GM18508 (cell line): ENCODE data around the gene IDUA.

ENCODE experiments used
- ATAC-seq: cut with Tn5 transposase; IDR thresholded peaks from one replicate; pipeline ENCODE4 v1.9.1; 2021; ENCODE audit warnings: moderate number of reproducible peaks; ENCODE audit not compliant: insufficient read depth, unreplicated experiment

Gene IDUA

GRCh38 chr4:985123-985830, 1.6 kb upstream of the IDUA start:
- no peak for ATAC-seq

- no peak for ATAC-seq
Measured at GRCh38 chr4:986428-986878, 391 bp upstream of the IDUA start.

- ATAC-seq: no peak
Measured at GRCh38 chr4:987624-988513, 1.0 kb downstream of the IDUA start.

GRCh38 chr4:988726-989721, 2.2 kb downstream of the IDUA start:
- ATAC-seq: no peak

- ATAC-seq: no peak
Measured at GRCh38 chr4:989722-990471, 3.1 kb downstream of the IDUA start.

GRCh38 chr4:990746-991367, 4.0 kb downstream of the IDUA start:
- no peak for ATAC-seq

DNA sequence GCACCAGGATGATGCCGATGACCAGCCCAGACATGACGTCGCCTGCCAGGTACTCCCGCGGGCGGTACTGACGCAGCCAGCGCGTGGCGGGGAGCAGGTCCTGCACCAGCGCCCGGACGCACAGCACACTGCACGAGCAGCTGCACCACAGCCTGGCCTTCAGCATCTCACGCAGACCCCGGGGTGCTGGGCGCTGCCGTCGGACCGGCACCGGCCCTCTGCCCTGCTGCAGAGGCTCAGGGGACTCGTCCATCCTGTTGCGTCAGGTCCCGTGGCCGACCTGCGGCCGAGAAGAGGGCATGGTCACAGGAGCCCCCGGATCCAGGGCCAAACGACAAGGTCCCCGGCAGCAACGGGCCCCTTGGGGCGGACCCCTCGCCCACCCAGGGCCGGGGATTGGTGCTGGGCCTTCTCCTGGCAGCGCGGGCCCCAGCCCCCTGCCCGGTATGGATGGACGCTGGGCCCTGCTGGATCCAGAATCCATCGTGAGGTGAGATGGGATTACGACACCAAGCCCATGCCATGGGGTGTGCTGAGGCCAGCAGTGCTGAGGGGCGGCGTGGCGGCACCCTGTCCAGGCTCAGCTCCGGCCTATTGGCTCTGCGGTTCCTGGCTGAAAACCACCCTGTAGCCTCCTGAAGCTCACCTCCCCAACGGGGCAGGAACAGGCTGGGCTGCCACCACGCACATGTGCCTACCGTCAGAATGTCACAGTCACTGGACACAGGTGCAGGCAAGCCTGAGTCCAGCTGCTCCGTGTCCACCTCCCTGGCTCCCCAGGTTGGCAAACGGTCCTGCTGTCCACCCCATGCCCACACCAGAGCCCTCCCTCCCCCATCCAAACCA, 4.8 kb downstream of the IDUA start:
- no peak for ATAC-seq

- no peak for ATAC-seq
Measured at GRCh38 chr4:992297-993110, 5.7 kb downstream of the IDUA start.

DNA sequence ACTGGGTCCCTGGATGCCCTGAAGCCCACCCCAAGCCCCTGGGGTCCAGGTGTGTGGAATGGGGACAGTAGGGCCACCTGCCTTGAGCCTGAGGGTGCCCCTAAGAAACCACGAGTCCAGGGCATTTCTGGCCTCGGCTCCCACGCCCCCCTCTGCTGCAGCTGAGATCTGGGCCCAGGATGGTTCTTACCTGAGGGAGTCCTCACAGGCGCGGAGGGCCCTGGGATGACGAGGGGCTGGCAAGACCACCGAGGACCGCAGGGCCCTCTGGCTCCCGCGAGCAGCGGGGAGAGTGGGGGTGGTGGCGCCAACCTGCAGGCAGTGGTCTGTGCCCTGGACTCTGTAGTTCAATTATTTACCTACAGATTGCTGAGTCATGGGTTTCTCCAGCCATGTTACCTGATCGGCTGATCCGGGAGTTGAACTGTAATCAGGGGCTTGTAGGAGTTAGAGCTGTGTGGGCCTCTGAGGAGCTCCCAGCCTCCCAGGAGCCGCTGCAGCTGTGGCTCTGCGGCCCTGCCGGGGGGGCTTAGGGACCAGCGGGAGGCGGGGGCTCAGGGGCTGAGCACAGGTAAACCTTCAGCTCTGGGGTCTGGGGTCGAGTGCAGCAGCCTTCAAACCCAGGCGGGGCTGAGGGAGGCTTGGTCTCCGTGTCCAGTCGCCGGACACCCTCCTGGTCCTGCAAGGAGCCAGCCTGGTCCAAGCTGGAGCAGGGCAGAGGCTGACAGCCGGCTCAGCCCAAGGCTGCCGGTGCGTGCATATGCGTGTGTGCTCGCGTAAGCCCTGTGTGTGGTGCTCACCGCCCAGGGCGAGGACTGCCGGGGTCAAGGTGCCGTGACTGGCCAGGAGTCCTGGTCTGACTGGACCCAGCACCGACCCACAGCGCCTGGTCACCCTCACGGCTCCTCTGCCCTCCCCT, 6.5 kb downstream of the IDUA start, which contains the start of gene SLC26A1:
TSS of gene SLC26A1 (minus strand) at position 294 of the 919 bp plus-strand sequence. CDS start 1,701 bp downstream, outside the sequence.
- no peak for ATAC-seq

DNA sequence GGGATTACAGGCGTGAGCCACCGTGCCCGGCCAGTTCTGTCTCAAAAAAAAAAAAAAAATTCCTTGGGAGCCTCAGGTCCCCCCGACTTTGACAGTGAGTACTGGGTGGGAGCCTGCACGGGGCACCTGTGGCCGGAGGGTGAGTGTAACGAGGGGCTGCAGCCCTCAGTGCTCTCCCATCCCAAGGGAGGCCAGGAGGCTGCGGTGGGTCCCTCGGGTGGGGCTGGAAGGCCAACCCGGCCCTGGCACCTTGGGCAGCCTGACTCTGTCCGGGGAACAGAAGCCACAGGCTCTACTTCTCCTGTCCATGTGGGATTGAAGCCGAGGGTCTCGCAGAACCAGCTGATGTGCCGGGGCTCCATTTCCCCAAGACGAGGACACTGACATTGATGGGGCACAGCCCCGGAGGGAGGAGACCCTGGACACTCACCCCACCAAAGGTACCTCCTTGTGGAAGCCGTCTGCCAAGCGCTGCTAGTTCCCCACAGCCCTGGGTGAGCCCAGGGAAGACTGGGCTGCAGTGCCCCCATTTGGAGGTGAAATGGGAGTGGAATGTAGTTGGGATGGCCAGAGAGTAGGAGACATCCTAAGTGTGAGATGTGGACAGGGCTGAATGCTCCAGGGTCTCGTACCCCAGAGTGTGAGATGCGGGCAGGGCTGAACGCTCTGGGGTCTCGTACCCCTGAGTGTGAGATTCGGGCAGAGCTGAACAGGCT, 8.6 kb downstream of the IDUA start:
- no peak for ATAC-seq

DNA sequence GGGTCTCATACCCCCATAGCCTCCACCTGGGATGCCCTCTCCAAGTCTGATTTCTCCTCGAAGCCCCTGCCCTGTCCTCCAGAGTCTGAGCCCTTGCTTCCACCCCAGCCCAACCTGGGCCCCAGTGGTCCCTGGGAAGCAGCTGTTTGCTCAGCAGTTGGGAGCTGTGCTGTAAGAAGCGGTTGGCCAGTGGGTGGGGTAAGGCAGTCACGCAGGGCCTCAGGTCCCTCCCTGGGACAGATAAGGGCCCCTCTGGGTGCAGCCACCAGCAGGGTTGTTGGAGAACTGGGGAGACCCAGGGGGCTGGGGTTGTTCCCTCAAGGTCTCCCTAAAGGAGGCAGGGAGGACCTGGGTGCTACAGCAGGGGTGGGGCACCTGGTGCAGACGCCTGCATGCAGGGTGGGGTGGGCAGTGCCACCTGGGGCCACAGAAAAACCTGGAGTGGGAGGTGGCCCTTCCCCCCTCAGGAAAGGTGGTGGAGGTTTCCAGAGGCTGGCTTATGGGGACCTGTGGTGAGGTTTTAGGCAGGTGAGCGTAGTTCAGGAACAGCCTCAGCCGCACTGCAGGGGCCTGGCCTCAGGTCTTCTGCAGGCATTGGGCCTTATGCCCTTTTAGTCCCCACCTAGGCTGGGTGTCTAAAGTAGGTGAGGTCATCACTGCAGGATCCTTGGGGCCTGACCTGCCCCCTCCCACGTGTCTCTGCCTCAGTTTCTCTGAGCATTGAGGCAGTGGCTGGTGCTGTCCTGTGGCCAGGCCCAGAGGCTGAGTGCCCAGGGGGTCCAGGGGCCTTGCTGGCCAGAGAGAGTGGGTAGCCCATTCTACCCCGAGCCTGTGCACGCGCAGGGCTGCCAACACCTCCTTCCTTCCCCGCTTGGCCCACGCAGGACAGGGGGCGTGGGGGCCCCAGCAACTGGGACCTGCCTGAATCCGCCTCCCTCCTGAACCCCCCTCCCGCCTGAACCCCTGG, 9.5 kb downstream of the IDUA start:
- ATAC-seq: no peak

DNA sequence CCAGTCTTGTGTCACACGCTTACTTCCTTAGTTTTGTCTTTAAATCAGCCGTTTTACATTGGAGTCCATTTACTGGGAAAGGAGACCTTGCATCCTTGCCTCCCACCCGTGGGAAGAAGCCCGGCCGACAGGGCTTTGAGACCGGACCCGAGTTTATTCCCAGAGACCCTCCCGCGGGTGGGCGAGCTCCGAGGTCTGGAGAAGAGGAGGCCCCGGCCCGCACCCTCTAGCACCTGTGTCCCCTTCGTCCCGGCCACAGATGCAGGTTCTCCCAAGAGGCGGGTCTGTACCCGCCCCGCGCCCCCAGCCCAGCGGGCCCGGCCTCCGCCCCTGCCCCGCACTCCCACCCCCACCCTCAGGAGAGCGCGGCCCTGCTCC, 10.1 kb downstream of the IDUA start:
- ATAC-seq: no peak

GRCh38 chr4:997375-998071, 10.7 kb downstream of the IDUA start:
- no peak for ATAC-seq

GRCh38 chr4:998096-998691, 11.3 kb downstream of the IDUA start:
- no peak for ATAC-seq
